HG03064 (cell line): ENCODE data around the gene MAP1LC3A.

Experiments used
- ATAC-seq: cut with Tn5 transposase; IDR thresholded peaks from one replicate; pipeline ENCODE4 v1.9.1; 2021; ENCODE audit warnings: low read depth; ENCODE audit not compliant: unreplicated experiment

MAP1LC3A gene

DNA sequence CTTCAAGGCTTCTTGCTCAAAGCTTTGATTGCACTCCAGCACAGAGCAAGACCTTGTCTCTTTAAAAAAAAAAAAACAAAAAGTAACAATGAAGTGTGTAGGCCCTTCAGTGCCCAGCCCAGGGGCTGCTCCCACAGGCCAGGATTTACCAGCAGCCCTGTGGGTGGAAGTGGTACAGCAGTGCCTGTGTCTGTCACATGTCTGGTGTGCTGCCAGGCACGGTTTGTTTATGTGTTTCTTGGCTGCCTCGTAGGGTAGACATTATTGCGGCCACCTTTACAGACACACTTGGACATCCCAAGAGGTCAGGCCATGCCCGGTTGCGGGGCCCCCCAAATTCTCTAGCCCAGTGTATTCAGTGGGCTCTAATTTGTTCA, 29.6 kb upstream of the MAP1LC3A start:
- no peak for ATAC-seq

- ATAC-seq: no peak
These were observed 28.8 kb upstream of the MAP1LC3A start for GRCh38 chr20:34529742-34530141.

- no peak for ATAC-seq
These were observed 28.2 kb upstream of the MAP1LC3A start for GRCh38 chr20:34530342-34530741.

GRCh38 chr20:34531608-34532265, 26.8 kb upstream of the MAP1LC3A start:
- no peak for ATAC-seq

DNA sequence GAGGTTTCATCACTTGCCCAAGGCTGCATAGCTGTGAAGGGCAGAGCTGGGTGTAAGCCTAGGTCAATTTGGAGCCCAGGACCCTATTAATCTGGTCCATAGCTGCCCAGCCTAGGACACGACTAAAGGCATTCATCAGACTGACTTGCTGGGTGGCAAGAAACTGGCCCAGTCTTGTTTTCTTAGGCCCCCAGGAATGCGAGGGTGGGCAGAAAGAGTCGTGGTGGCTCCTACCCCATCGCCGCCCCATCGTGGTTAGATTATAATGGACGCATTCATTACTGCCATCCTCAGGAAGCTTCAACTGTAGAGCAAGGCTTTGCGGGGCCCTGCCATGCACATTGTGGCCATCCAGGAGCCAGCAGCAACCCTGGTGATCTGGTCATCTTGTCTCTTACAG, 26.2 kb upstream of the MAP1LC3A start:
- ATAC-seq: no peak

GRCh38 chr20:34532756-34533155, 25.8 kb upstream of the MAP1LC3A start:
- ATAC-seq: no peak

DNA sequence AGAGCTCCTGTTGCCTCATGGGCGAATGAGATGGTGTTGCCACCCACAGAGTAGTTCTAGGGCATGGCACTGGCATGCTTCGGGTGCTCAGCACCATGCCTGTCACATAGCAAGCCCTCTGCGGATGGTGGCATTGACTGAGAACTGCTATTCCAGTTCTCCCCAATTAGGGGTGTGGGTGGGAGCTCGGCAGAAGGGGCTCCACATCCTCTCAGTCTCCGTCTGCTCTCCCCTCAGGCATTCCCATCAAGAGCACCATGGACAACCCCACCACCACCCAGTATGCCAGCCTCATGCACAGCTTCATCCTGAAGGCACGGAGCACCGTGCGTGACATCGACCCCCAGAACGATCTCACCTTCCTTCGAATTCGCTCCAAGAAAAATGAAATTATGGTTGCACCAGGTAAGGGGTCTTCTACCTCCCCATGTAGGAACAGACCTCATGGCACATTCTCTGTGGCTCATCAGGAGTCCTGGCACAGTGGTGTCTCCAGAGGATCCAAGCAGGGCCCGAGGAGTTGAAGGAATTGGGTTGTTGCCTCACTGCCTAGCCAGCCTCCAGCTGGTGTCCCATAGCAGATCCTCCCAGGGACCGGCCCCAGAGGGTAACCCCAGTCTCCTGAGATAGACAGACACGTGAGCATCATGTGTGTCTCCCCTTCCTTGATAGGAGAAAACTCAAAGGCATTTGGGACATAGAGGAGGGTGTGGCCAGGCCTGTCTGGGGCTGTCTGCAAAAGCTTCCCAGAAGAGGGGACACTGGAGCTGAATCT, 23.9 kb upstream of the MAP1LC3A start:
- ATAC-seq: no peak

DNA sequence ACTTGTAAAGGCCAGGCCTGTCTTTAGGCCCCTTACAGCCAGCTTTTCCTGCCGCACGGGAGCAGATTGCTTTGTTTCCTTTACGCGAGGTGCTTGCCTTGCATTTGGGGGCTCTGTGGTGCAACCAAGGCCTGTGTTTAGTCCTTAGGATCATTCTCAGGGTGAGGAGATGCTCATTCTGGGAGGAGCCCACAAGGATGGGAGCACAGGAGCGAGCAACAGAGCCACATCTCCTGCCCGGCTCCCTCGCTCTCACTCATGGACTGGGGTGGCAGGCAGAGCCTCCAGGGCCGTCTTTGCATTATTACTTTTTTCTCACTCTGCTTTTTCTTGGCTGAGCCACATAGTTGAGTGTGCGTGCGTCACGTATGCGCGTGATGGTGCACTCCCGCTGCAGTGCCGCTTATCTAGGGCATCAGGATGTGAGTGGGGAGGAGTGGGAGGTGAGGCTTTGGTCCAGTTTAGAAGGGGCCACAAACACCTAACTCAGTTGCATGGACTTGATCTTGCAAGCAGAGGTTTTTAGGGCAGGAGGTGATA, 23.1 kb upstream of the MAP1LC3A start:
- ATAC-seq: no peak

GRCh38 chr20:34535857-34536256, 22.7 kb upstream of the MAP1LC3A start:
- ATAC-seq: no peak

DNA sequence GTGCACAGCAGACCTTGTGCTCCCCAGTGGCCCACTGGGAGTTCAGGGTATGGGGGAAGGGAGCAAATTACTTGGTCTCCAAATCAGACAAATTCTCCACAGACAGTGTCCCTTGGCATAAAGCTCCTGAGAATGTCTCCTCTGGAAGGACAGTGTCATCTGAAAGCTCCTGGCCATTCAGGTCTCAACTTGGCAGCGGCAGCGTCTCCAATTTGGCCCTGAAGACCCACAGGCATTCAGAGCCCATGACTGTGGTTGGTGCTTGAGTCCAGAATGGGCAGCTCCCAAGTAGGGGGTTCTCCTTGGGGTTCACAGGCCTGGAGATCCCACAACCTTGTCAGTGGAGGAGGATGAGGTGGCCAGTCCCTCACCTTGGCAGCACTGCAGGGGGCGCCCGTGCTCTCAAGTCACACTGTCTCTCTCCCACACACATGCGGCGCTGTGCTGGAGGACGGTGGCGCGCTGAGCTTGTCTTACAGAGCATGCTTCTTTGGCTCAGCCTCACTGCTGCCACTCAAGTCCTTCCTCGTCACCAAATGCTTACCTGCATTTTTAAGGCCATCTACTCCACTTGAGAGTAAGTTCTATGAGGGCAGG, 21.6 kb upstream of the MAP1LC3A start:
- ATAC-seq: no peak

GRCh38 chr20:34537651-34538050, 20.9 kb upstream of the MAP1LC3A start:
- no peak for ATAC-seq

GRCh38 chr20:34538671-34539123, 19.8 kb upstream of the MAP1LC3A start:
- ATAC-seq: no peak

- no peak for ATAC-seq
These were observed 18.8 kb upstream of the MAP1LC3A start for GRCh38 chr20:34539756-34540155.

DNA sequence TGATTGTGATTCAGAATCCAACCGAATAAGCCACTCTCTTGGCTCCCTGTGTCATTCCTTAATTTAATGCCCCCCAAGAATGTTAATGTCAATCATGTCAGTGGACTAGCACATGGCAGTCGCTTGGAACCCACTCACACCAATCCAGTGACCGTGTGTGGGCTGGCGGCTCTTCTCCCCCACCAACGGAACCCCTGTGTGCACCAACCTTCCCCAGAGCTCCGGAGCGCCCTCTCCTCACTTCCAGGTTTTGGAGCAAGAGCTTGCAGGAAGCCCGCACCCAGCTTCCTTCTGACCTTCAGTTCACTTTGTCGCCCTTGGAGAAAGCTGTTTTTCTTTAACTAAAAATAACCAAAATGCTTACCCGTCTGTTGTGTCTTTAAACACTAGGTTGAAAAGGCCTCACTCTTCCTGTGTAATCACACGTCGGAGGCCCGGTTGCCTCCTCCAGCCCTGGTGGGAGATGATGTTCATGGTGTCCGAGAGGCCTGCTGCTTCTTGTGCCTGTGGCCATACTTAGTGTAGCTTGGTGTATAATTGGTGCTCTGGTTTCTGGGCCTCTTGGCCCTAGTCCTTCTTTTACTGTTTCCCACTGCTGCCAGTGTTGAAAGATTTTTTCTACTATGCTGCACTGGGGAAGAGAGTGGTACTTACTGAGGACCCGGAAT, 17.8 kb upstream of the MAP1LC3A start:
- ATAC-seq: no peak

DNA sequence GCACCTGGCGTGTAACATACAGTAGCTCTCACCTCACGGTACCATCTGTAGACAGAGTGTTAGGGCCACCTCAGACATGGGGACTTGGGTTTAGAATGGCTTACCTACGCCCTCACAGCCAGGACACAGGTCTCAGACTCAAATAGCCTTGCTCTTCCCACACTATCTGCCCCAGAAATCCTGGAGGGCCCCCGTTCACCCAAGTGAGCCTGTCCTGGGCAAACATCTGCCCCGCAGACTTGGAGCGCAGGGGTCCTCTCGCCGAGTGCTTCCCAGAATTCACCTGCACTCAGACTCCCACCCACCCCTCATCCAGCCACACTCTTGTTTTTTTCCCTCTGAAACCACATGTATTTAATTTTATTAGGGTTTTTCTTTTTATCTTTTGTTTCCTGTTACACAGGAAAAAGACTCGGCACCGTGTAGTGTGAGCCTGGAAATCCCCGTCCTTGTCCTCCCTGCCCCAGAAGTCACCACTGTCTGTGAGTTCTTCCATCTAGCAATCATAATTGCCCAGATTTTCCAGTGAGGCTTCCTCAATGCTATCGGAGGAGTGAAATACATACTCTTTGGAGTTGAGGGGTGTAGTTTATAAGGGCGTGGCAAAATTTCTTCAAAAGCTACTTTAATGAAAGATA, 17.1 kb upstream of the MAP1LC3A start:
- ATAC-seq: no peak

GRCh38 chr20:34541917-34542316, 16.6 kb upstream of the MAP1LC3A start:
- no peak for ATAC-seq

GRCh38 chr20:34542439-34542838, 16.1 kb upstream of the MAP1LC3A start:
- ATAC-seq: no peak

DNA sequence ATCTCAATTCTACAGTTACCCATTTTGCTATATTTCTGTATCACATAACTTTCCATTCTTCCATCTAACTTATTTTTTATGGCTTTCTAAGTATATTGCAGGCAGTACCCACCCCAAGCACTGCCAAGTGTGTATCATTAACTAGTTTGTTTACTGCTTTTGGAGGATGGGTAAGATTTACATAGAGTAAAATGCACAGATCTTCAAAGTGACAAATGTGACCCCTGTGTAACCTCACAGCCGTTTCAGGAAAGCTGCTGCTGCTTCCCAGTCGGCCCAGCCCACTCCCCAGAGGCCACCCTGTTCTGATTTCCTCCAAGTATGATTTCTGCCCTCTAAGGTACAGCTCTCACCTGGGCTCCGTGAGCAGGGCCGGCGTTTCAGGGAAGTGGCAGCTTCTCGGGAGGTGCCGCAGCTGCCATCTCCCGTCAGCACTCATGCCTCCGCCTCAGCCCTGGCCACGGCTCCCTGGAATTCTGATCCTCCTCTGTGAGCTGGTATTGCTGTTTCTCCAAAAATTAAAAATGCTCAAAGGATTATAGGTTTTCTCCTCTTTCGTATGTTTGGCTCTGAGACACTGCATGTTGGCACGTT, 15.0 kb upstream of the MAP1LC3A start:
- ATAC-seq: no peak

DNA sequence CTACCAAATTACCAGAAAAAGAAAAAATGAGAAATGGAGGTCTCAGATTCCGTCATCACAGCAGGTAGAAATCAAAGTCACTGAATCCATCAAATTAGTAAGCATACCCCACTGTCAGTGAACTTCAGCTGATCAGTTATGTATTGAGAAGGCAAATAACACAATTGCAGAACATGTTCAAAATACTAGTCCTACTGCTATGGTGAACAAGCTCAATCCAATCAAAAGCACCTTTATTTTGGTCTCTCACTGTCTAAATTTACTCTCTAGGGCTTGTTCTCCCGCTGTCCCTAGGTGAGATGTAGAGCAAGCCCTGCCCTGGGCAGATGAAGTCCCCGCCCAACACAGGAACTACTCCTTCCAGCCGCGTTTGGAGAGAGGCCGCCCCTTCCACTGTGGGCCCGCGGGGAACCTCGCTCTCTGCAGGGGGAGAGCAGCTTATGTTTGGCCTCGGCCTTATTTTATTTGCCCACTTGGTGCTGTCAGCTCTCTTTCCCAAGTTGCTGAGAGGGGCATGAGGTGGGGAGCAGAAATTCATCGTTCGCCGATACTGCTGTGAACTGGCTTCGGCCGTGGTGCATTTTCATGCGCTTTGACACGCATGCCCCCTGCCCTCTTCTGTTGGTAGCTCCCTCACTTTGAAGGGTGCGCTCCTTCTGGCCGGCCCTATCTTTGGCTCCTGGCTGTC, 14.3 kb upstream of the MAP1LC3A start:
- ATAC-seq: no peak

DNA sequence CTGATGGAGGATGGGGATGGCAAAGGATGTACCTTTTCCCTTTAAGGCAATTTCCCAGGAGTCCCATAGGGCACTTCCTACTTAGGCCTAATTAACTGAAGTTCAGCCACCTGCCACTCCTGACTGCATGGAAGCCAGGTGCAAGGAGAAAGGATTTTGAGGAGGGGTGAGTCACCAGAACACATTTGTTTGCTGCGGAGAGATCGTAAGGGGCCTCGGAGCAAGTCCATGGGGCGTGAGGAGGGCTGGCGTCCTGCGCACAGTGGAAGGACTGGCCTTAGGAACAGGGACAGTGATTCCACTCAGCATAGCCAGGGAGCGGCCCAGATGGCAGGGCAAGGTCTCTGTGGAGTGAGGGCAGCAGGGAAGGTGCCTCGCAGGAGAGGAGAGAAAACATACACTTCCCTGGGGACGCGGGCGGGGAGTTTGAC, 11.8 kb upstream of the MAP1LC3A start:
- ATAC-seq: no peak
